WTC11 (cell line): ENCODE data around the gene ZNF358. TPM values are rescaled to one million over a fixed set of nuclear protein-coding genes. Genes with fewer than 3 reads are reported as not detected.
"Not testable (repeated sequence)": the region's sequence is repeated elsewhere in the genome, so short reads cannot be mapped to it uniquely, and the experiment has no call there.

Experiments used
- ATAC-seq: fragments of 200-7000 bp; cut with Tn5 transposase; 2 replicates; pipeline ENCODE4 v1.10.0; 2021; ENCODE audit warnings: mild to moderate bottlenecking, moderate library complexity
- CTCF ChIA-PET: fragments of 300-600 bp; sonication (Branson Sonifier 250); formaldehyde crosslinking; loops from one replicate; lab custom pipeline; 2021; ENCODE audit warnings: antibody characterized with exemption; lab: Charles Lee
- POLR2A ChIA-PET: fragments of 350-600 bp; sonication (Branson Sonifier 250); formaldehyde crosslinking; loops from one replicate; lab custom pipeline; 2021; ENCODE audit warnings: antibody characterized with exemption; lab: Charles Lee
- DNase-seq: peaks from one replicate; pipeline ENCODE4 v3.0.0; 2021; ENCODE audit warnings: low spot score
- H3K27ac Mint-ChIP-seq: 2 replicates; pipeline ENCODE4 v1.8.0; 2021; ENCODE audit warnings: mixed read lengths
- H3K27me3 Mint-ChIP-seq: 2 replicates; pipeline ENCODE4 v1.8.0; 2021; ENCODE audit warnings: low read depth, mild to moderate bottlenecking, moderate library complexity, mixed read lengths
- H3K36me3 Mint-ChIP-seq: 2 replicates; pipeline ENCODE4 v1.8.0; 2021; ENCODE audit warnings: mixed read lengths
- H3K4me1 Mint-ChIP-seq: 2 replicates; pipeline ENCODE4 v1.8.0; 2022; ENCODE audit warnings: mixed read lengths
- H3K4me3 Mint-ChIP-seq: 2 replicates; pipeline ENCODE4 v1.8.0; 2021; ENCODE audit warnings: mild to moderate bottlenecking, moderate library complexity, mixed read lengths
- H3K9me3 Mint-ChIP-seq: 2 replicates; pipeline ENCODE4 v1.8.0; 2021; ENCODE audit warnings: mixed read lengths
- ARID4B ChIP-seq: sonication (generic); formaldehyde crosslinking; IDR thresholded peaks from 2 replicates; pipeline ENCODE4 v1.8.0; 2023; ENCODE audit warnings: missing genetic modification reagents, mild to moderate bottlenecking, borderline replicate concordance
- CBFB ChIP-seq: sonication (generic); formaldehyde crosslinking; IDR thresholded peaks from 2 replicates; pipeline ENCODE4 v1.8.1; 2022; ENCODE audit warnings: mild to moderate bottlenecking, low read depth, missing genetic modification reagents
- CDX4 ChIP-seq: fragments of 250-450 bp; sonication (Bioruptor Pico); IDR thresholded peaks from 2 replicates; pipeline ENCODE4 v1.9.0; 2021; ENCODE audit warnings: moderate library complexity, mild to moderate bottlenecking, inconsistent platforms, borderline replicate concordance
- CTCF ChIP-seq: fragments of 200-600 bp; IDR thresholded peaks from 2 replicates; pipeline ENCODE4 v1.8.0; 2022; ENCODE audit warnings: antibody characterized with exemption
- E2F4 ChIP-seq: sonication (generic); formaldehyde crosslinking; IDR thresholded peaks from 2 replicates; pipeline ENCODE4 v1.8.1; 2022; ENCODE audit warnings: low read depth, mild to moderate bottlenecking, moderate library complexity, missing genetic modification reagents, borderline replicate concordance
- FOXP1 ChIP-seq: sonication (generic); formaldehyde crosslinking; IDR thresholded peaks from 2 replicates; pipeline ENCODE4 v1.8.0; 2022; ENCODE audit warnings: missing genetic modification reagents, mild to moderate bottlenecking, moderate library complexity, borderline replicate concordance
- FOXP4 ChIP-seq: sonication (generic); formaldehyde crosslinking; IDR thresholded peaks from 2 replicates; pipeline ENCODE4 v1.8.0; 2022; ENCODE audit warnings: mild to moderate bottlenecking, missing genetic modification reagents
- HMGXB4 ChIP-seq: sonication (generic); formaldehyde crosslinking; IDR thresholded peaks from 2 replicates; pipeline ENCODE4 v1.8.1; 2023; ENCODE audit warnings: mild to moderate bottlenecking, moderate library complexity, missing genetic modification reagents
- MXD4 ChIP-seq: fragments of 250-450 bp; sonication (Bioruptor Pico); IDR thresholded peaks from 2 replicates; pipeline ENCODE4 v1.8.0; 2021; ENCODE audit warnings: mild to moderate bottlenecking, moderate library complexity, borderline replicate concordance
- NFE2L1 ChIP-seq: sonication (generic); formaldehyde crosslinking; IDR thresholded peaks from 2 replicates; pipeline ENCODE4 v1.8.1; 2023; ENCODE audit warnings: missing genetic modification reagents
- OVOL2 ChIP-seq: fragments of 250-450 bp; sonication (Bioruptor Pico); IDR thresholded peaks from 2 replicates; pipeline ENCODE4 v1.9.0; 2021; ENCODE audit warnings: mild to moderate bottlenecking, borderline replicate concordance
- SMAD3 ChIP-seq: sonication (generic); formaldehyde crosslinking; IDR thresholded peaks from 2 replicates; pipeline ENCODE4 v1.8.0; 2022; ENCODE audit warnings: missing genetic modification reagents, mild to moderate bottlenecking, borderline replicate concordance
- SP1 ChIP-seq: sonication (generic); formaldehyde crosslinking; conservative IDR thresholded peaks from 2 replicates; pipeline ENCODE4 v1.8.1; 2022; ENCODE audit warnings: missing genetic modification reagents
- ZBTB21 ChIP-seq: sonication (generic); formaldehyde crosslinking; IDR thresholded peaks from 2 replicates; pipeline ENCODE4 v1.8.1; 2023; ENCODE audit warnings: mild to moderate bottlenecking, missing genetic modification reagents, borderline replicate concordance
- ZNF138 ChIP-seq: sonication (generic); formaldehyde crosslinking; conservative IDR thresholded peaks from 2 replicates; pipeline ENCODE4 v1.8.1; 2022; ENCODE audit warnings: mild to moderate bottlenecking, moderate library complexity, missing genetic modification reagents
- ZNF219 ChIP-seq: sonication (generic); formaldehyde crosslinking; IDR thresholded peaks from 2 replicates; pipeline ENCODE4 v1.8.0; 2023; ENCODE audit warnings: missing genetic modification reagents, mild to moderate bottlenecking, borderline replicate concordance
- ZNF263 ChIP-seq: sonication (generic); formaldehyde crosslinking; IDR thresholded peaks from 2 replicates; pipeline ENCODE4 v1.8.1; 2022; ENCODE audit warnings: low read depth, mild to moderate bottlenecking, moderate library complexity, missing genetic modification reagents
- ZNF416 ChIP-seq: fragments of 250-450 bp; sonication (Bioruptor Pico); IDR thresholded peaks from 2 replicates; pipeline ENCODE4 v1.9.0; 2021; ENCODE audit warnings: mild to moderate bottlenecking, inconsistent platforms
- ZNF423 ChIP-seq: fragments of 250-450 bp; sonication (Bioruptor Pico); IDR thresholded peaks from 2 replicates; pipeline ENCODE4 v2.1.2; 2022; ENCODE audit warnings: mild to moderate bottlenecking, moderate library complexity
- ZNF671 ChIP-seq: fragments of 250-450 bp; sonication (Bioruptor Pico); IDR thresholded peaks from 2 replicates; pipeline ENCODE4 v1.8.0; 2021; ENCODE audit warnings: mild to moderate bottlenecking
- total RNA-seq: library from RNA; stranded (reverse); gene quantifications from 3 replicates; pipeline ENCODE4 v1.2.3, GENCODE V29; 2021

ZNF358 gene
- total RNA-seq, 1 experiment from 2014 or later, result 37.5 TPM

- 0 out of 2 replicates have a peak, but pooled peaks have one; percentile 37 for TF ChIP-seq CBFB
- TF ChIP-seq SP1, result no peak
- no peak for TF ChIP-seq NFE2L1
- TF ChIP-seq ZNF219, result no peak
- TF ChIP-seq E2F4 (CRISPR knock-in tag), result no peak
- TF ChIP-seq SMAD3 (CRISPR knock-in tag), result no peak
- TF ChIP-seq ZNF416, result no peak
- no peak for TF ChIP-seq ARID4B
- TF ChIP-seq FOXP4, result 0 out of 2 replicates have a peak, but pooled peaks have one; percentile 1
- no peak for TF ChIP-seq ZBTB21 (CRISPR knock-in tag)
- TF ChIP-seq OVOL2 (CRISPR knock-in tag), result no peak
- Mint-ChIP-seq H3K4me3 (peak overlapping the region; percentile 97), H3K27me3 (no peaks in the 10 kb centered on the region), H3K36me3 (peaks cover 16% of the 10 kb centered on the region), H3K4me1 (peaks cover 4% of the 10 kb centered on the region; the same call in 1 of the 2 replicates), H3K27ac (peak overlapping the region; percentile 30; the same call in 1 of the 2 replicates), H3K9me3 (no peaks in the 10 kb centered on the region)
- ChIA-PET POLR2A (no interaction called here), CTCF (interaction anchor here (1.1 to 1.8 kb wide), 3 partner anchors 14 to 74 kb away, joined by 7 to 11 read pairs (median 9); partner anchors contain the start of gene MCOLN1)
- ATAC-seq (no peak), DNase-seq (no peak)
Observed at GRCh38 chr19:7535998-7536695, 20.2 kb downstream of the ZNF358 start.

- POLR2A ChIA-PET, H3K4me1 Mint-ChIP-seq, H3K27ac Mint-ChIP-seq, ATAC-seq, H3K4me3 Mint-ChIP-seq, H3K9me3 Mint-ChIP-seq, H3K27me3 Mint-ChIP-seq, CTCF ChIA-PET, DNase-seq: not testable (repeated sequence)
- peaks cover 24% of the 10 kb centered on the region for H3K36me3 Mint-ChIP-seq
Observed at GRCh38 chr19:7538990-7539389, 23.1 kb downstream of the ZNF358 start.

- DNase-seq (no peak), ATAC-seq (no peak)
- POLR2A ChIA-PET, result no interaction called here
- Mint-ChIP-seq H3K4me3 (no peak overlapping the region), H3K27ac (peak overlapping the region; percentile 41; the same call in 1 of the 2 replicates), H3K27me3 (no peaks in the 10 kb centered on the region), H3K9me3 (no peaks in the 10 kb centered on the region), H3K4me1 (peaks cover 4% of the 10 kb centered on the region; the same call in 1 of the 2 replicates), H3K36me3 (peaks cover 24% of the 10 kb centered on the region)
- CTCF ChIA-PET, result no interaction called here
- TF ChIP-seq FOXP1 (no peak), ZNF138 (CRISPR knock-in tag) (no peak), ZNF423 (CRISPR knock-in tag) (no peak), MXD4 (CRISPR knock-in tag) (no peak), CTCF (no peak), ZNF671 (CRISPR knock-in tag) (no peak), CDX4 (no peak), HMGXB4 (CRISPR knock-in tag) (no peak), ZNF263 (CRISPR knock-in tag) (no peak)
Observed at GRCh38 chr19:7539827-7540425, 24.0 kb downstream of the ZNF358 start.
